ENCODE data around the gene TFR2.

DNA sequence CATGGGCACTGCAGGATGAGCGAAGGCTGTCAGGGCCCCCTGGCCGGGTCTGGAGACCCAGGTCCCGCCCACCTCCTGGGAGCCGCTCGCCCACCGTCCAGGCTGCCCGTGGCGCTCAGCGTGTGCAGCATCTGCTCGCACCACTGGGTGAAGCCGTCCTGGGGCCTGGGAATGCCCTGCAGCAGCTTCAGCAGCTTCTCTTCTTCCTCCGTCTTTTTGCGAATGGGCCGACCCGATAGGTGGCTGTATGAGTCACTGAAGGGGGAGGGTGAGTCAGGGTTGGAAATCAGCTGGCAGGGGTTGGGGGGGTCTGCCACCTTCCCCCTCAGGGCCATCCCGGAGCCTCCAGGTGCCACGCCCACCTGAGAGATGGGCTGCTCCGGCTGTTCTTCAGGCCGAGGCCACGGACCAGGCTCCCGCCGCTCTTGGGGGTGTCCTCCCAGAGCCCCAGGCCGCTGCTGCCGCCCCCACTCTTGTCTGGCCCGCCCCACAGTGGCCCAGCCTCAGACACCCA, 40.9 kb upstream of the TFR2 start:
- TF ChIP-seq CTCF (IDR thresholded peaks at IDR 0.05) (no peak), POLR2A (IDR thresholded peaks at IDR 0.05) (no peak)
